22Rv1 (cell line): ENCODE results near the gene ITPR1.

Experiments used
- H3K27ac ChIP-seq: fragments of 450-650 bp; 2 replicates; pipeline ENCODE4 v1.5.1; 2017
- ZFX ChIP-seq: fragments of 450-650 bp; IDR thresholded peaks from 2 replicates; pipeline ENCODE4 v1.6.1; 2017; ENCODE audit warnings: antibody characterized with exemption, borderline replicate concordance
- TF ChIP-seq, protein P1 (sequence below): fragments of 450-650 bp; IDR thresholded peaks from 2 replicates; pipeline ENCODE4 v1.5.1; 2017; ENCODE audit warnings: mild to moderate bottlenecking

The ITPR1 gene

GRCh38 chr3:4674216-4674615 is 181.1 kb downstream of the ITPR1 start:
- TF ChIP-seq, protein P1, sequence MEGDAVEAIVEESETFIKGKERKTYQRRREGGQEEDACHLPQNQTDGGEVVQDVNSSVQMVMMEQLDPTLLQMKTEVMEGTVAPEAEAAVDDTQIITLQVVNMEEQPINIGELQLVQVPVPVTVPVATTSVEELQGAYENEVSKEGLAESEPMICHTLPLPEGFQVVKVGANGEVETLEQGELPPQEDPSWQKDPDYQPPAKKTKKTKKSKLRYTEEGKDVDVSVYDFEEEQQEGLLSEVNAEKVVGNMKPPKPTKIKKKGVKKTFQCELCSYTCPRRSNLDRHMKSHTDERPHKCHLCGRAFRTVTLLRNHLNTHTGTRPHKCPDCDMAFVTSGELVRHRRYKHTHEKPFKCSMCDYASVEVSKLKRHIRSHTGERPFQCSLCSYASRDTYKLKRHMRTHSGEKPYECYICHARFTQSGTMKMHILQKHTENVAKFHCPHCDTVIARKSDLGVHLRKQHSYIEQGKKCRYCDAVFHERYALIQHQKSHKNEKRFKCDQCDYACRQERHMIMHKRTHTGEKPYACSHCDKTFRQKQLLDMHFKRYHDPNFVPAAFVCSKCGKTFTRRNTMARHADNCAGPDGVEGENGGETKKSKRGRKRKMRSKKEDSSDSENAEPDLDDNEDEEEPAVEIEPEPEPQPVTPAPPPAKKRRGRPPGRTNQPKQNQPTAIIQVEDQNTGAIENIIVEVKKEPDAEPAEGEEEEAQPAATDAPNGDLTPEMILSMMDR, result no peak
- no peak overlapping the region for H3K27ac ChIP-seq

DNA sequence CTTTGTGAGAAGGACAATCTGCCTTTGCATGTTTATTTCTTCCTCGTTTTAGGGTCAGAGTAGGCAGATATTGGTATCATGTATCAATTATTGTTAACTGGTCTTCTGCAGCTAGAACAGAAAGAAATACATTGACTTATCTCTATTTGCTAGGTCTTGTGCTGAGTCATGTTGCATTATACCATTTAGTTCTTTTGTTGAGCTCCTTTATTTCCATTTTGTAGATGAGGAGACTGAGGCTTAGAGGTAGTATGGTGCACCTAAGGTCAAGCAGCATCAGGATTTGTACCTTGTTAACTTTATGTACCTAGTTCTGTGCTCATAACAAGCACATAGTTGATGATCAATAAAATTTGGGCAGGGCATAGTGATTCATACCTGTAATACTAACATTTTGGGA is 182.6 kb downstream of the ITPR1 start:
- H3K27ac ChIP-seq, result no peak overlapping the region
- TF ChIP-seq, protein P1, result no peak
- TF ChIP-seq ZFX, result no peak

GRCh38 chr3:4678320-4678719 is 185.2 kb downstream of the ITPR1 start:
- TF ChIP-seq, protein P1, result no peak
- no peak for TF ChIP-seq ZFX
- no peak overlapping the region for H3K27ac ChIP-seq

DNA sequence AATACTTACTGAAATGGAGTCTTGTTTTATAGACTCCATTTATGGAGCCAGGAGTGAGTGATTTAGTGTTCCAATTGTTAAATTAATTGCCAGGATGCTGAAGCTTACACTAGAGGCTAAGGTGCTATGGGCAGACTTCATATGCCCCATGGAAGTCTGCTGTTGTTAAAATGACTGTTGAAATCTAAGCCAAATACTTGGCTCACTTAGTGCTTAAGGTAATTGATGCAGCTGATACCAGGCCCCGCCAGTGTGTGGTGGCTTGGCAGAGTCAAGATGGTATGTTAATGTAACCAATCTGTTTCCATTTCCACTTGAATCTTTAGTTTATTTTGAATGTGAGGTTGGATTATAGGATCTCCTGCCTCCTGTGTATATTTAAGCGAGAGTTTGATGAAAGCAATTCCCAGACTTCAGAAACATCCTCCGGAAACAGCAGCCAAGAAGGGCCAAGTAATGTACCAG is 187.1 kb downstream of the ITPR1 start:
- H3K27ac ChIP-seq, result no peak overlapping the region
- TF ChIP-seq ZFX, result no peak
- TF ChIP-seq, protein P1, result no peak

- TF ChIP-seq, protein P1, result no peak
- no peak for TF ChIP-seq ZFX
Measured at GRCh38 chr3:4680871-4681300, 187.7 kb downstream of the ITPR1 start.

GRCh38 chr3:4681301-4681700 is 188.2 kb downstream of the ITPR1 start:
- no peak overlapping the region for H3K27ac ChIP-seq
- no peak for TF ChIP-seq ZFX
- TF ChIP-seq, protein P1, result no peak

More at GRCh38 chr3:4680871-4681300, 187.7 kb downstream of the ITPR1 start:
- H3K27ac ChIP-seq, result no peak overlapping the region

- TF ChIP-seq, protein P1, result no peak
- no peak for TF ChIP-seq ZFX
- H3K27ac ChIP-seq, result no peak overlapping the region
Measured at GRCh38 chr3:4684117-4684516, 191.0 kb downstream of the ITPR1 start.
